Activated T-cell treated with anti-CD3 and anti-CD28 coated beads, Interleukin-2, amount 50 U/mL, for 4 hours (primary cell): ENCODE data around the gene PNMA3. TPM values are rescaled to one million over a fixed set of nuclear protein-coding genes. Genes with fewer than 3 reads are reported as not detected.
"Not testable (repeated sequence)": the region's sequence is repeated elsewhere in the genome, so short reads cannot be mapped to it uniquely, and the experiment has no call there.

Source experiments
- ATAC-seq, 2 donors: fragments of 200-7000 bp; cut with Tn5 transposase; one replicate each; pipeline ENCODE4 v1.10.0; 2021
- DNase-seq: peaks from one replicate; pipeline ENCODE4 v3.0.0-alpha.2; 2020
- H3K27me3 Mint-ChIP-seq: one replicate; pipeline ENCODE4 v1.8.0; 2021; ENCODE audit warnings: low read depth, mixed read lengths
- H3K36me3 Mint-ChIP-seq: one replicate; pipeline ENCODE4 v1.8.0; 2022; ENCODE audit warnings: mixed read lengths; ENCODE audit not compliant: insufficient read depth
- H3K4me1 Mint-ChIP-seq: one replicate; pipeline ENCODE4 v1.8.0; 2021; ENCODE audit warnings: low read depth, mixed read lengths
- H3K4me3 Mint-ChIP-seq: one replicate; pipeline ENCODE4 v1.8.0; 2021; ENCODE audit warnings: mild to moderate bottlenecking, moderate library complexity, mixed read lengths
- H3K9me3 Mint-ChIP-seq: one replicate; pipeline ENCODE4 v1.8.0; 2021; ENCODE audit warnings: mixed read lengths
- total RNA-seq, 3 donors: library from RNA; stranded (reverse); gene quantifications; one replicate each; pipeline ENCODE4 v1.2.1, GENCODE V29; 2021

PNMA3 gene
- 1 to 10 TPM in 1 of 3 donors, under 1 TPM in 2; 0.91 to 1.2 (median 0.95) TPM for total RNA-seq

GRCh38 chrX:153055871-153056749 is at the start of gene PNMA3:
TSS of gene PNMA3 (plus strand) at chrX:153056470. CDS start at chrX:153057056, 586 bp downstream.
- DNase-seq (no peak), ATAC-seq (peak; percentile 50 to 62)
- Mint-ChIP-seq H3K4me1 (peaks cover 2% of the 10 kb centered on the region), H3K9me3 (no peaks in the 10 kb centered on the region), H3K27me3 (no peaks in the 10 kb centered on the region), H3K36me3 (peaks cover 5% of the 10 kb centered on the region), H3K4me3 (no peak within 1 kb of the TSS)

DNA sequence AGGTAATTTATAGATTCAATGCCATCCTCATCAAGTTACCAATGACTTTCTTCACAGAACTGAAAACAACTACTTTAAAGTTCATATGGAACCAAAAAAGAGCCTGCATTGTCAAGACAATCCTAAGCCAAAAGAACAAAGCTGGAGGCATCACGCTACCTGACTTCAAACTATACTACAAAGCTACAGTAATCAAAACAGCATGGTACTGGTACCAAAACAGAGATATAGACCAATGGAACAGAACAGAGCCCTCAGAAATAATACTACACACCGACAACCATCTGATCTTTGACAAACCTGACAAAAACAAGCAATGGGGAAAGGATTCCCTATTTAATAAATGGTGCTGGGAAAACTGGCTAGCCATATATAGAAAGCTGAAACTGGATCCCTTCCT is 39.1 kb upstream of the PNMA3 start:
- not testable (repeated sequence) for ATAC-seq, H3K4me3 Mint-ChIP-seq, DNase-seq, H3K36me3 Mint-ChIP-seq, H3K27me3 Mint-ChIP-seq, H3K9me3 Mint-ChIP-seq
- peaks cover 13% of the 10 kb centered on the region for H3K4me1 Mint-ChIP-seq

GRCh38 chrX:153019166-153019565 is 37.1 kb upstream of the PNMA3 start:
- ATAC-seq = no peak
- Mint-ChIP-seq H3K4me3 (no peak overlapping the region), H3K9me3 (no peaks in the 10 kb centered on the region), H3K36me3 (no peaks in the 10 kb centered on the region), H3K27me3 (peaks cover 1% of the 10 kb centered on the region), H3K4me1 (peaks cover 13% of the 10 kb centered on the region)
- no peak for DNase-seq

- H3K9me3 Mint-ChIP-seq, H3K4me1 Mint-ChIP-seq, H3K4me3 Mint-ChIP-seq, H3K36me3 Mint-ChIP-seq, DNase-seq, ATAC-seq, H3K27me3 Mint-ChIP-seq: not testable (repeated sequence)
Observed at GRCh38 chrX:153026501-153026900, 29.8 kb upstream of the PNMA3 start.

DNA sequence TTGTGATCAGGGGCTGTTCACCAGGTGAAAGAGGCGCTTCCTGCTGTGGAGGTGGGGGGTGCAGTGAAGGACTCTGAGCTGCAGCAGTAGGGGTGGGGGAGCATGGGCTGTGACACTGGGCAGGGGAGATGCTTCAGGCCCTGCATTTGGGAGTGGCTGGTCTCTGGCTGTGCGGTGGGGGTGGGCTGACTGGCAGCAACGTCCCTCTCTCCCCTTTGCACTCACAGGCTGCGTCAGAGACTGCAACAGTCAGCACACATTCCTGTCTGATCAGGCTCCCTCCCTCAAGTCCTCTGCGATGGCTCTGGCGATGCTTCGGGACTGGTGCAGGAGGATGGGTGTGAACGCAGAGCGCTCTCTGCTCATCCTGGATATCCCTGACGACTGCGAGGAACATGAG is 27.8 kb upstream of the PNMA3 start:
- H3K27me3 Mint-ChIP-seq, H3K36me3 Mint-ChIP-seq, H3K4me1 Mint-ChIP-seq, H3K9me3 Mint-ChIP-seq, ATAC-seq, DNase-seq, H3K4me3 Mint-ChIP-seq: not testable (repeated sequence)

DNA sequence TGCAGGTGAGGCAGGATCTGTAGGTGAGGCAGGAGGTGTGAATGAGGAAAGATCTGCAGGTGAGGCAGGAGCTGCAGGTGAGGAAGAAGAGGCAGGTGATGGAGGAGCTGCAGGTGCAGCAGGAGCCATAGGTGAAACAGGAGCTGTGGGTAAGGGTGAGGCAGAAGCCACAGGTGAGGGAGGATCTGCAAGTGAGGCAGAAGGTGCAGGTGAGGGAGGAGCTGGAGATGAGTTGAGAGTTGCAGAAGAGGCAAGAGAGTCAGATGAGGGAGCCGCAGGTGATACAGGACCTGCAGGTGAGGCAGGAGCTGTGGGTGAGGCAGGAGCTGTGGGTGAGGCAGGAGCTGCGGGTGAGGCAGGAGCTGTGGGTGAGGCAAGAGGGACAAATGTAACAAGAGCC is 27.1 kb upstream of the PNMA3 start:
- no peaks in the 10 kb centered on the region for H3K36me3 Mint-ChIP-seq
- no peak for DNase-seq
- no peaks in the 10 kb centered on the region for H3K27me3 Mint-ChIP-seq
- H3K4me1 Mint-ChIP-seq = peaks cover 11% of the 10 kb centered on the region
- H3K4me3 Mint-ChIP-seq = no peak overlapping the region
- H3K9me3 Mint-ChIP-seq = no peaks in the 10 kb centered on the region
- ATAC-seq = no peak

DNA sequence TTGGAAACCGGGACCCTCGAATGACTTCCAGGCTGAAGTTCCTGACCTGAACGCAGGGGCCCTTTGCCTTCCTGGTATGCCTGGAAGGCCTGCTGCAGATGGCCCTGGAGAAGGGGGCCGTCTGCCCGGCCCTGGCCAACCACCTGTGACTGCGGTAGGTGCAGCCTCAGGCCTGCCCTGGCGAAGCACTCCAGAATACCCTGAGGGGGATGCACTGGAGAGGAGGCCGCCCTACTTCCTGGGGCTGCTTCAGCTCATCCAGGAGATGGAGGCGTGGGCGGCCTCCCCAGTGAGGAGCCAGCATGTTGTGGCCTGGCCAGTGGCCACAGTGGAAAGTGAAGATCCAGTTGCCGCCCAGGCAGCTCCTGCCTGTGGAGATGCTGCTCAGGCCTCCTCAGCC is 26.4 kb upstream of the PNMA3 start:
- Mint-ChIP-seq H3K4me3 (no peak overlapping the region), H3K27me3 (no peaks in the 10 kb centered on the region), H3K4me1 (peaks cover 11% of the 10 kb centered on the region), H3K36me3 (no peaks in the 10 kb centered on the region), H3K9me3 (no peaks in the 10 kb centered on the region)
- no peak for ATAC-seq
- no peak for DNase-seq

DNA sequence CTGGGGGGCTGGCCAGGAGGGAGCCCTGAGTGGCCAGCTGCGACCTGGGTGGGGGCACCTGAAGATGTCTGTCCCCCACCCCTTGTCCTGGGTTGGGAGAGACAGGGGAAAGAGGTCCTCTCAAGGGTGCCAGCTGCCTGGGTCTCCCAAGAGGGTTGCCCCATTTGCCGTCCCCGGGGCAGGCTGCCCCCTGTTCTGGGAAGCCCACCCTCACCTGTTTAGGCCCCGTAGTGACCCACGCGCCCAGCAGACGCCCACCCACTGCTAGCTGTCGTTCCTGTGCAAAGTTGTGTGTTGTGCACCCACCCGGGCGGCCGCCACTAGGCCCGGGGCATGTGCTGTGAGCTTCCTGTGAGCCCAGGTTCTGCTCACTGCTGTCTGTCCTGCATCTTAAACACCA is 25.5 kb upstream of the PNMA3 start:
- ATAC-seq = no peak

GRCh38 chrX:153032397-153033118 is 23.7 kb upstream of the PNMA3 start:
- Mint-ChIP-seq H3K4me3 (peak overlapping the region; percentile 86), H3K4me1 (peaks cover 11% of the 10 kb centered on the region), H3K36me3 (peaks cover 7% of the 10 kb centered on the region), H3K27me3 (no peaks in the 10 kb centered on the region), H3K9me3 (no peaks in the 10 kb centered on the region)
- DNase-seq (peak; percentile 56), ATAC-seq (peak; percentile 65 to 75)

More for the DNA sequence above, 25.5 kb upstream of the PNMA3 start:
- Mint-ChIP-seq H3K4me3 (no peak overlapping the region), H3K36me3 (peaks cover 1% of the 10 kb centered on the region), H3K4me1 (peaks cover 11% of the 10 kb centered on the region), H3K27me3 (no peaks in the 10 kb centered on the region), H3K9me3 (no peaks in the 10 kb centered on the region)
- no peak for DNase-seq

DNA sequence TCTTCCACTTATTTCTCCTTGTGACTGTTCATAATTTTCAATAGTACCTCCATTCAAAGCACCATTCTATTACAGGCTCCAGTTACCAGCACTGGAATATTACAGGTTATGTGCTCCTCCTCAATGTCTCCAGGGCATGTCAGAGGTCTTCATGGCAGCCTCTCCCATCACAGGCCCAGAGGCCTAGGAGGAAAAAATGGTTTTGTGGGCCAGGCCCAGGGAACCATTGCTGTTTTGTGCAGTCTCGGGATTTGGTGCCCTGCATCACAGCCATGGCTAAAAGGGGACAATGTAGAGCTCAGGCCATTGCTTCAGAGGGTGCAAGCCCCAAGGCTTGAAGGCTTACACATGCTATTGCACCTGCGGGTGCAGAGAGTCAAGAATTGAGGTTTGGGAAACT is 7.2 kb upstream of the PNMA3 start:
- DNase-seq (no peak), ATAC-seq (no peak)
- Mint-ChIP-seq H3K36me3 (peaks cover 21% of the 10 kb centered on the region), H3K27me3 (no peaks in the 10 kb centered on the region), H3K9me3 (peaks cover 14% of the 10 kb centered on the region), H3K4me3 (no peak overlapping the region), H3K4me1 (no peaks in the 10 kb centered on the region)

DNA sequence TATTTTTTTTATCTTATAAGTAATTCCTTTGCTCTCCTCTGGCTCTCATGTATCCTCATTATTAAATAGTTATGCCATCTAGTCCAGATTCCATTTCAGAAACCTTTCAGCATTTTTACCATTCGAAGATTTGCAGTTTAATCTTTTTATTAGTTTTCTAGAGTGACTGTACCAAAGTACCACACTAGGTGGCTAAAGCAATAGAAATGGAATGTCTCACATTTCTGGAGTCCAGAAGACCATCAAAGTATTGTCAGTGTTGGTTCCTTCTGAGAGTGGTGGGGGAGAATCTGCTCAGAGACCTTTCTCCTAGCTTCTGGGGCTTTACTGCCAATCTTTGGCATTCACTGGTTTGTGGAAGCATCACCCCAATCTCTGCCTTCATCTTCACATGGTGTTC is 3.7 kb upstream of the PNMA3 start:
- Mint-ChIP-seq H3K27me3 (no peaks in the 10 kb centered on the region), H3K4me3 (no peak overlapping the region), H3K4me1 (peaks cover 2% of the 10 kb centered on the region), H3K9me3 (peaks cover 14% of the 10 kb centered on the region), H3K36me3 (peaks cover 23% of the 10 kb centered on the region)
- DNase-seq (no peak), ATAC-seq (no peak)

- Mint-ChIP-seq H3K9me3 (no peaks in the 10 kb centered on the region), H3K27me3 (no peaks in the 10 kb centered on the region), H3K4me3 (no peak overlapping the region), H3K4me1 (peaks cover 2% of the 10 kb centered on the region), H3K36me3 (peaks cover 4% of the 10 kb centered on the region)
- no peak for DNase-seq
- ATAC-seq = no peak
Observed at GRCh38 chrX:153057281-153057680, 1.0 kb downstream of the PNMA3 start.

GRCh38 chrX:153059191-153060094 is 3.2 kb downstream of the PNMA3 start:
- ATAC-seq = no peak
- no peak overlapping the region for H3K4me3 Mint-ChIP-seq

DNA sequence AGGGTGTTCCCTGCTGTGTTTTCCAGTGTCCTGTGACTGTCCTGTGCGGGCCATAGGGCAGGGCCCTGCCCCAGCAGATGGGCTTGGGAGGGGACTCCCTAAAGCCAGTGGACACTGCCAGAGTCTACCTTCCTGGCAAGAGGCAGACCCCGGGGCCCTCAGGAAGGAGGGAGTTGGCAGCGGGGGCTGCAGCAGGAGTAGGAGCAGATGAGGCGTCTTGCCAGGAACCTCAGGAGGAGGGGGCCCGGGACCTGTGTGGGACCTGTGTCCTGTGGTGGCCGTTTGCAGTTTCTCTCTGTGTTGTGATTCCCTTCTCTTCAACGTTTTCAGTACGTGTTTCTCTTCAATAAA is 3.8 kb downstream of the PNMA3 start:
- ATAC-seq (no peak), DNase-seq (no peak)
- Mint-ChIP-seq H3K9me3 (no peaks in the 10 kb centered on the region), H3K27me3 (no peaks in the 10 kb centered on the region), H3K36me3 (no peaks in the 10 kb centered on the region), H3K4me3 (no peak overlapping the region), H3K4me1 (peaks cover 2% of the 10 kb centered on the region)

More at GRCh38 chrX:153059191-153060094, 3.2 kb downstream of the PNMA3 start:
- H3K36me3 Mint-ChIP-seq = peaks cover 2% of the 10 kb centered on the region
- H3K4me1 Mint-ChIP-seq = peaks cover 2% of the 10 kb centered on the region
- no peaks in the 10 kb centered on the region for H3K9me3 Mint-ChIP-seq
- H3K27me3 Mint-ChIP-seq = no peaks in the 10 kb centered on the region
- DNase-seq = no peak
